Measurements from ENCODE around the gene HGD.
"Not testable (repeated sequence)": the region's sequence is repeated elsewhere in the genome, so short reads cannot be mapped to it uniquely, and the experiment has no call there.

HGD gene

DNA sequence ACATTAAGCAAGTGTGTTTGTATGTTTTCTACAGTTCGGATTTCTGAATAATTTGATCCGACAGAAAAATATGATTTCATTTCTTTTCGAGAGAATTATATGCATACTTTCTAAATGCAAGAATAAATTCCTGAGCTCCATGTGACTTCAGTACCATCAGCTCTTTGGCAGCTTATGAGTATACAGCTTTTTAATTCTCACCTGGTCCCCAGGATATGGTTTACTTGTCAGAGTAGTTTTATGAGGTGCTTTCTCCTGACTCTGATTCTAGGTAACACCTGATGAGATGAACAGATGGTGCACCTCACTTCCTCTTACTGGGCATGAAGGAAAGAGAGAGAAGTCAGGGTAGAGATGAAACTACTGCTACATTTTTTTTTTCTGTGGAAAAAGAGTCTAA is 3.1 kb downstream of the HGD start:
- no peak for DNase-seq

- DNase-seq: no peak
These were observed 3.6 kb downstream of the HGD start for GRCh38 chr3:120678331-120678947.

GRCh38 chr3:120677193-120677592 is 4.8 kb downstream of the HGD start:
- not testable (repeated sequence) for DNase-seq

GRCh38 chr3:120673116-120673515 is 8.9 kb downstream of the HGD start:
- DNase-seq: no peak

DNA sequence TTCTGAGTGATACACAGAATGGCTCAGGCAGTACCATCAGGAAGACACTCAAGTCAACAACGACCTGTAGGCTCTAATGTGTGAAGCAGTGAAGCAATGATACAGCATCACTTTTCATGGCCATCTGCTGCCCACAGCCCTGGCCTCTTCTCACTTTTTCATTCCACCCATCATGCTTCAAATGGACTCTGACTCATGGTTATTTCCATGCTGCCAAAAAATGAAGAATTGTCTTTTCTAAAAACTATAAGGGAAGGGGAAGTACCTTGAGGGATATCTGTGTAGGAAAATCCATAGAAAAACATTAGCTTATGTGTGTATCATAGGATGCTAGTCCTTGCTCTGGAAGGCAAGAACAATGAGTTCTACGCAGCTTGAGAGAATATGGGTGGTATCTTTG is 11.5 kb downstream of the HGD start:
- DNase-seq: no peak

DNA sequence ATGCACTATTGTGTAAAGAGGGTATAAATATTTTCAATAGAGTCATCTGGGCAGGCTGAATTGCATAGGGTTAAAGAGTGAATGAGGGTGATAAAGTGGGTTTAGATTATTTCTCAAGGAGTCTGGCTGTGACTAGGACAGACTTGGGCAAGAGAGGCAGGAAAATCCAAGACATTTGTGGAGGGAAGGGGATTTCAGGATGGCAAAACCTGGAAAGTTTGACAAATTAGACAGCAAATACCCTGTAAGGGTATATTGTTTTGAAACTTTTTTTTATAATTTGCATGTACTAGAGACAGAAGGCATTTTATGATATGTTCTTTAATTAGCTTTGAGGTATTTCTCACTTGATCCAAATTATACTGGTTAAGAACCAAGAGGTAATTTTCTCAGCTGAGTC is 17.1 kb downstream of the HGD start:
- DNase-seq: no peak

GRCh38 chr3:120661945-120662344 is 20.1 kb downstream of the HGD start:
- no peak for DNase-seq

- DNase-seq: no peak
These were observed 20.7 kb downstream of the HGD start for GRCh38 chr3:120661106-120661905.

DNA sequence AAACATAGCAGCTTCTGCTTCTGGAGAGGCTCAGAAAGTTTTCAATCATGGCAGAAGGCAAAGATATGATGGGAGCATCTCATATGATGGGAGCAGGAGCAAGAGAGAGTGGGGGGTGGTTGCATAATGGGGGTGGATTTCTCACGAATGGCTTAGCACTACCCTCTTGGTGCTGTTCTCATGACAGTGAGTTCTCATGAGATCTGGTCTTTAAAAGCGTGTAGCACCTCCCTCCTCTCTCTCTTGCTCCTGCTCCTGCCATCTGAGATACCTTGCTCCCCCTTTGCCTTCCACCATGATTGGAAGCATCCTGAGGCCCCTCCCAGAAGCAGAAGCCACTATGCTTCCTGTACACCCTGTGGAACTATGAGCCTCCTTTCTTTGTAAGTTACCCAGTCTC is 22.2 kb downstream of the HGD start:
- DNase-seq: no peak

GRCh38 chr3:120659285-120659684 is 22.8 kb downstream of the HGD start:
- no peak for DNase-seq

- no peak for DNase-seq
These were observed 29.0 kb downstream of the HGD start for GRCh38 chr3:120652896-120653545.

- DNase-seq: no peak
These were observed 29.8 kb downstream of the HGD start for GRCh38 chr3:120652281-120652680.

- DNase-seq: no peak
These were observed 31.7 kb downstream of the HGD start for GRCh38 chr3:120650311-120650710.

DNA sequence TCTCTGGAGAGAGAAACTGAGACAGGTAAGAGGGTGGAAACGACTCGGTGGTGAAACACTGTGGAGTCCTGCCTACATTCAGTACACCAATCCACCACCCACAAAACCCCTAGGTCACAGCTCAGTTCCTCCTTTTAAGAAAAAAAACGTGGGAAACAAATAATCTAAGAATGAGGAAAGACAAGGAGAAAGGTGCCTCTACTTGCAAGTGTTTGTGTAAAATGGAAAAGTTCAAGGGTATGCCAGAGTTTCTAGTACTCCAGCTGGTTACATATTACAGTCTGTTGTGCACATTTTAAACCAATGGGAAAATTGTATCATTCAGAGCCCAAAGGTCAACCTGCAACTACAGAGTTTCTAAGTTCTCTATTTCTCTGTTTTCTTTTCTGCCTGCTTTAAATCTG is 32.2 kb downstream of the HGD start:
- no peak for DNase-seq

- DNase-seq: no peak
These were observed 33.7 kb downstream of the HGD start for GRCh38 chr3:120648290-120648689.

GRCh38 chr3:120646771-120647432 is 35.1 kb downstream of the HGD start:
- DNase-seq: no peak

DNA sequence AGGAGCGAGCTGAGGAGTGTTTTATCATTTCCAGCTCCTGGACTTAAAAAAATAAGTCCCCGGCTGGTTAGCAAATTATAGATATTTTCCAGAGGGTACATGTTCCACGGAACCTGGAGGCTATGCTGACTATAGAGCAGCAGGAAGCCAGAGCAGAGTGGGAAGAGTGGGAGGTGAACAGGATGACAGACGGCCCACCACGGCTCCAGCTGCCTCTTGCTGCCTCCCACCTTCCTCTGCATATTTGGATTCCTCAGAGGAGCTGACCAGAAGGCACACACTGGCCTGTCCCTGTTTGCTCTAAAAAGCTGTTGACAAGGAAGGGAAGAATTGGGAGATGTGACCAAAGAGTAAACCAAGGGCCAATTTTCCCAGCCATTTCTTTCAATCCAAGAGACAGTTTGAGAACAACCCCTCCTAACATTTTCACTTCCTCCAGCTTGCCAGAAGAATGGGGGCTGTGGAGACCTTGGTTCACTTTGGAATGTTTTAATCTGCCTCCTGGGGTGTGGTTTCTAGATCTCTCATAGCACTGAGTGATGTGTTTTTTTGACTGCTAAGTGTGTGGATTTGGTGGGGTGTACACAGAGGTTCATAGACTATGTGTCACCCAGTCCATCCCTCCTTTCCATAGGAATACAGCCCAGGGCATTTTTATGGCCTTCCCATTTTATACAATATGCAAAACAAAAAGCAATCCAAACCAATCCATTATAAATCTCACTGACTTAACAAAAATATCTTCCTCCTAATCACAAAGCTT is 36.8 kb downstream of the HGD start:
- DNase-seq: no peak

DNA sequence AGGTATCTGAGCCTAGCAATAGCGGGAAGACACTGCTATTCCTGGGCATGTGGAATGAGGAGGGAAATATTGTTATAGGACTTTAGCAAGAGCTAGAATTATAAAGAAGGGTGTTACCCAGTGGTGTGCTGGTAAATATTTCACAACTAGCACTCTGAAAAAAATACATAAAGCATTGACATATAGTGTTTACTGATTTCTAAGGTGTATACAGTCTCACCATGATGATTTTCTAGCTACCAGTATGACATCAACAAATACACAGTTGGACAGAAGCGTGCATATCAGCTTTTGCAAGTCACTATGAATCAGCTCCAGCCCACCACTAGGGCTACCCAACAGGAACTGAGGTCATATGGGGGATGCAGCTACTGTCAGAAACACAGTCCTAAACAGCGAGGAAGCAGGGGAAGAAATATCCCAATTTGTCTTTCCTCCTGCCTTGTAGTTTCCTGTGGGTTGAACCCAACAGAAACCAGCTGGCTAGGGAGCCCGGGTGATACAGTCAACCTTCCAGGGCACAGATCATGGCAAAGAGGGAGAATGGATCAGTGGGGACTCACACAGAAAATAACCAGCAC is 39.6 kb downstream of the HGD start:
- no peak for DNase-seq

- DNase-seq: no peak
These were observed 40.3 kb downstream of the HGD start for GRCh38 chr3:120641696-120642246.

- DNase-seq: no peak
These were observed 41.8 kb downstream of the HGD start for GRCh38 chr3:120640231-120640630.

DNA sequence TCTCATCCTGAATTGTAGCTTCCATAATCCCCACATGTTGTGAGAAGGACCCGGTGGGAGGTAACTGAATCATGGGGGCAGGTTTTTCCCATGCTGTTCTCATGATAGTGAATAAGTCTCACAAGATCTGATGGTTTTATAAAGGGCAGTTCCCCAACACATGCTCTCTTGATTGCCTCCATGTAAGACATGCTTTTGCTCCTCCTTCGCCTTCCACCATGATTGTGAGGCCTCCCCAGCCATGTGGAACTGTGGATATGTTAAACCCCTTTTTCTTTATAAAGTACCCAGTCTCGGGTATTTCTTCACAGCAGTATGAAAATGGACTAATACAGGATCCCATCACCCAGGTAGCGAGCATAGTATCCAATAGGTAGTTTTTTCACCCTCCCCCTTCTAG is 43.2 kb downstream of the HGD start:
- DNase-seq: not testable (repeated sequence)
